GM19467 (cell line): Measurements from ENCODE around the gene COX5A.
A peak's percentile ranks its signal among the peaks of the same experiment; 100 is the strongest.
"Not testable (repeated sequence)": the region's sequence is repeated elsewhere in the genome, so short reads cannot be mapped to it uniquely, and the experiment has no call there.

Experiments used
- ATAC-seq: cut with Tn5 transposase; IDR thresholded peaks from one replicate; pipeline ENCODE4 v1.9.1; 2021; ENCODE audit warnings: mild to moderate bottlenecking, moderate library complexity; ENCODE audit not compliant: unreplicated experiment

COX5A gene

GRCh38 chr15:74902295-74903075 is 35.4 kb downstream of the COX5A start:
- ATAC-seq: no peak

- ATAC-seq: no peak
Observed at GRCh38 chr15:74901612-74902063, 36.2 kb downstream of the COX5A start.

GRCh38 chr15:74897300-74897701 is 40.6 kb downstream of the COX5A start:
- ATAC-seq: no peak

GRCh38 chr15:74896316-74896715 is 41.6 kb downstream of the COX5A start:
- no peak for ATAC-seq

- no peak for ATAC-seq
Observed at GRCh38 chr15:74895830-74896229, 42.0 kb downstream of the COX5A start.

GRCh38 chr15:74894383-74894782 is 43.5 kb downstream of the COX5A start:
- ATAC-seq: not testable (repeated sequence)

- ATAC-seq: no peak
Observed at GRCh38 chr15:74893627-74894026, 44.2 kb downstream of the COX5A start.

- no peak for ATAC-seq
Observed at GRCh38 chr15:74892931-74893330, 44.9 kb downstream of the COX5A start.

- ATAC-seq: no peak
Observed at GRCh38 chr15:74892313-74892712, 45.6 kb downstream of the COX5A start.

- ATAC-seq: no peak
Observed at GRCh38 chr15:74891469-74891868, 46.4 kb downstream of the COX5A start.

GRCh38 chr15:74890665-74890960 is 47.3 kb downstream of the COX5A start:
- ATAC-seq: no peak

GRCh38 chr15:74889883-74890664 is 47.8 kb downstream of the COX5A start, which contains the start of gene MPI:
Gene MPI, plus strand, starts transcription at chr15:74890042. Its CDS starts 32 bp downstream, at chr15:74890074.
- peak; percentile 87 for ATAC-seq

GRCh38 chr15:74889390-74889882 is 48.4 kb downstream of the COX5A start:
- ATAC-seq: no peak

GRCh38 chr15:74888716-74889115 is 49.2 kb downstream of the COX5A start:
- no peak for ATAC-seq

GRCh38 chr15:74887537-74888193 is 50.2 kb downstream of the COX5A start:
- ATAC-seq: not testable (repeated sequence)

GRCh38 chr15:74885461-74885860 is 52.4 kb downstream of the COX5A start:
- ATAC-seq: no peak

- no peak for ATAC-seq
Observed at GRCh38 chr15:74884428-74885223, 53.2 kb downstream of the COX5A start.

GRCh38 chr15:74882528-74882927 is 55.3 kb downstream of the COX5A start:
- no peak for ATAC-seq

GRCh38 chr15:74878273-74878672 is 59.6 kb downstream of the COX5A start:
- no peak for ATAC-seq

GRCh38 chr15:74873756-74874424 is 64.0 kb downstream of the COX5A start:
- no peak for ATAC-seq
